Measurements from ENCODE around the gene SSUH2.

The SSUH2 gene

GRCh38 chr3:8622873-8623691 lies 21.5 kb downstream of the SSUH2 start:
- no peaks in the 10 kb centered on the region for H3K36me3 ChIP-seq (ENCODE audit: control insufficient read depth, insufficient read depth, low read length)
- no peak overlapping the region for H3K4me3 ChIP-seq (replicated peaks; ENCODE audit: low read depth, low read length)
- no peaks in the 10 kb centered on the region for H3K27me3 ChIP-seq (replicated peaks; ENCODE audit: control insufficient read depth, insufficient read depth, low read length)
- TF ChIP-seq CTCF (IDR thresholded peaks at IDR 0.05; ENCODE audit: insufficient read depth, low read length, poor library complexity, severe bottlenecking) = peak; percentile 91
- peak; percentile 42 for DNase-seq (ENCODE audit: extremely low read depth, insufficient read length)

- H3K4me3 ChIP-seq (replicated peaks; ENCODE audit: low read depth, low read length) = no peak overlapping the region
- no peak for DNase-seq (ENCODE audit: extremely low read depth, insufficient read length)
- no peaks in the 10 kb centered on the region for H3K36me3 ChIP-seq (ENCODE audit: control insufficient read depth, insufficient read depth, low read length)
- no peaks in the 10 kb centered on the region for H3K27me3 ChIP-seq (replicated peaks; ENCODE audit: control insufficient read depth, insufficient read depth, low read length)
- no peak for TF ChIP-seq CTCF (IDR thresholded peaks at IDR 0.05; ENCODE audit: insufficient read depth, low read length, poor library complexity, severe bottlenecking)
Observed at GRCh38 chr3:8621872-8622271, 22.7 kb downstream of the SSUH2 start.

GRCh38 chr3:8621141-8621540 lies 23.5 kb downstream of the SSUH2 start:
- DNase-seq (ENCODE audit: extremely low read depth, insufficient read length) = no peak
- no peak for TF ChIP-seq CTCF (IDR thresholded peaks at IDR 0.05; ENCODE audit: insufficient read depth, low read length, poor library complexity, severe bottlenecking)
- H3K4me3 ChIP-seq (replicated peaks; ENCODE audit: low read depth, low read length) = no peak overlapping the region
- H3K27me3 ChIP-seq (replicated peaks; ENCODE audit: control insufficient read depth, insufficient read depth, low read length) = no peaks in the 10 kb centered on the region
- H3K36me3 ChIP-seq (ENCODE audit: control insufficient read depth, insufficient read depth, low read length) = no peaks in the 10 kb centered on the region

GRCh38 chr3:8619548-8619947 lies 25.1 kb downstream of the SSUH2 start:
- no peak overlapping the region for H3K4me3 ChIP-seq (replicated peaks; ENCODE audit: low read depth, low read length)

GRCh38 chr3:8618950-8619349 lies 25.6 kb downstream of the SSUH2 start:
- no peak for TF ChIP-seq CTCF (IDR thresholded peaks at IDR 0.05; ENCODE audit: insufficient read depth, low read length, poor library complexity, severe bottlenecking)
- Histone ChIP-seq H3K4me3 (replicated peaks; ENCODE audit: low read depth, low read length) (no peak overlapping the region), H3K36me3 (ENCODE audit: control insufficient read depth, insufficient read depth, low read length) (no peaks in the 10 kb centered on the region), H3K27me3 (replicated peaks; ENCODE audit: control insufficient read depth, insufficient read depth, low read length) (no peaks in the 10 kb centered on the region)
- no peak for DNase-seq (ENCODE audit: extremely low read depth, insufficient read length)

More at GRCh38 chr3:8619548-8619947, 25.1 kb downstream of the SSUH2 start:
- H3K36me3 ChIP-seq (ENCODE audit: control insufficient read depth, insufficient read depth, low read length) = no peaks in the 10 kb centered on the region
- no peak for TF ChIP-seq CTCF (IDR thresholded peaks at IDR 0.05; ENCODE audit: insufficient read depth, low read length, poor library complexity, severe bottlenecking)
- no peaks in the 10 kb centered on the region for H3K27me3 ChIP-seq (replicated peaks; ENCODE audit: control insufficient read depth, insufficient read depth, low read length)
- no peak for DNase-seq (ENCODE audit: extremely low read depth, insufficient read length)
